ENCODE measurements around the gene GUCA1A.

GUCA1A gene

GRCh38 chr6:42173101-42173500 lies at the start of gene GUCA1A:
GUCA1A (plus strand) TSS chr6:42173364; CDS start chr6:42173614, 250 bp downstream.
- ChIA-PET POLR2A (no interaction called here), CTCF (no interaction called here)
- TF ChIP-seq ELF4 (IDR thresholded peaks at IDR 0.05) (no peak), SP1 (IDR thresholded peaks at IDR 0.05) (no peak), HDGF (IDR thresholded peaks at IDR 0.05; ENCODE audit: borderline replicate concordance) (no peak), FOXK2 (IDR thresholded peaks at IDR 0.05) (no peak), NFRKB (IDR thresholded peaks at IDR 0.05) (no peak), L3MBTL2 (conservative IDR thresholded peaks at IDR 0.05) (no peak), TARDBP (IDR thresholded peaks at IDR 0.05) (no peak), CTBP1 (IDR thresholded peaks at IDR 0.05; ENCODE audit: borderline replicate concordance) (no peak), ZNF384 (IDR thresholded peaks at IDR 0.05) (no peak), ARNT (IDR thresholded peaks at IDR 0.05) (no peak), SUZ12 (IDR thresholded peaks at IDR 0.05) (no peak), PKNOX1 (IDR thresholded peaks at IDR 0.05) (no peak), BHLHE40 (IDR thresholded peaks at IDR 0.05; ENCODE audit: borderline replicate concordance) (no peak), LEF1 (IDR thresholded peaks at IDR 0.05; ENCODE audit: borderline replicate concordance) (no peak), FOXM1 (IDR thresholded peaks at IDR 0.05; ENCODE audit: borderline replicate concordance) (no peak), FOXA1 (IDR thresholded peaks at IDR 0.05) (no peak)
- no peak for DNase-seq (ENCODE audit: extremely low spot score)

- POLR2A ChIA-PET = interaction anchor here (1.8 kb wide), 1 partner anchor 14 kb away, joined by 5 read pairs; no protein-coding TSS in a partner anchor
- CTCF ChIA-PET = interaction anchor here (0.6 kb wide), 1 partner anchor 351 kb away, joined by 4 read pairs; no protein-coding TSS in a partner anchor
- TF ChIP-seq L3MBTL2 (conservative IDR thresholded peaks at IDR 0.05) = no peak
- no peak for TF ChIP-seq NFRKB (IDR thresholded peaks at IDR 0.05)
- TF ChIP-seq ELF4 (IDR thresholded peaks at IDR 0.05) = no peak
- TF ChIP-seq FOXK2 (IDR thresholded peaks at IDR 0.05) = no peak
- TF ChIP-seq HDGF (IDR thresholded peaks at IDR 0.05; ENCODE audit: borderline replicate concordance) = no peak
- TF ChIP-seq ZNF384 (IDR thresholded peaks at IDR 0.05) = no peak
- no peak for TF ChIP-seq SP1 (IDR thresholded peaks at IDR 0.05)
- no peak for TF ChIP-seq TARDBP (IDR thresholded peaks at IDR 0.05)
- TF ChIP-seq ARNT (IDR thresholded peaks at IDR 0.05) = no peak
- no peak for TF ChIP-seq SUZ12 (IDR thresholded peaks at IDR 0.05)
- TF ChIP-seq FOXA1 (IDR thresholded peaks at IDR 0.05) = no peak
- TF ChIP-seq BHLHE40 (IDR thresholded peaks at IDR 0.05; ENCODE audit: borderline replicate concordance) = no peak
- TF ChIP-seq LEF1 (IDR thresholded peaks at IDR 0.05; ENCODE audit: borderline replicate concordance) = no peak
- TF ChIP-seq CTBP1 (IDR thresholded peaks at IDR 0.05; ENCODE audit: borderline replicate concordance) = no peak
- DNase-seq (ENCODE audit: extremely low spot score) = no peak
These were observed 49.6 kb upstream of the GUCA1A start for GRCh38 chr6:42123379-42124103.

- DNase-seq (ENCODE audit: extremely low spot score) = no peak
- CTCF ChIA-PET = no interaction called here
- POLR2A ChIA-PET = interaction anchor here (1.8 kb wide), 1 partner anchor 14 kb away, joined by 5 read pairs; no protein-coding TSS in a partner anchor
- TF ChIP-seq BHLHE40 (IDR thresholded peaks at IDR 0.05; ENCODE audit: borderline replicate concordance) = no peak
- no peak for TF ChIP-seq NFRKB (IDR thresholded peaks at IDR 0.05)
- TF ChIP-seq SP1 (IDR thresholded peaks at IDR 0.05) = no peak
- no peak for TF ChIP-seq ARNT (IDR thresholded peaks at IDR 0.05)
- TF ChIP-seq FOXK2 (IDR thresholded peaks at IDR 0.05) = no peak
- no peak for TF ChIP-seq HDGF (IDR thresholded peaks at IDR 0.05; ENCODE audit: borderline replicate concordance)
- TF ChIP-seq TARDBP (IDR thresholded peaks at IDR 0.05) = no peak
- TF ChIP-seq FOXM1 (IDR thresholded peaks at IDR 0.05; ENCODE audit: borderline replicate concordance) = no peak
- no peak for TF ChIP-seq LEF1 (IDR thresholded peaks at IDR 0.05; ENCODE audit: borderline replicate concordance)
- no peak for TF ChIP-seq CTBP1 (IDR thresholded peaks at IDR 0.05; ENCODE audit: borderline replicate concordance)
- no peak for TF ChIP-seq SUZ12 (IDR thresholded peaks at IDR 0.05)
- no peak for TF ChIP-seq PKNOX1 (IDR thresholded peaks at IDR 0.05)
- no peak for TF ChIP-seq L3MBTL2 (conservative IDR thresholded peaks at IDR 0.05)
- TF ChIP-seq FOXA1 (IDR thresholded peaks at IDR 0.05) = no peak
- TF ChIP-seq ZNF384 (IDR thresholded peaks at IDR 0.05) = no peak
- no peak for TF ChIP-seq ELF4 (IDR thresholded peaks at IDR 0.05)
These were observed 48.8 kb upstream of the GUCA1A start for GRCh38 chr6:42124223-42124836.

GRCh38 chr6:42125231-42125630 lies 47.9 kb upstream of the GUCA1A start:
- TF ChIP-seq PKNOX1 (IDR thresholded peaks at IDR 0.05) = no peak
- TF ChIP-seq SP1 (IDR thresholded peaks at IDR 0.05) = no peak
- no peak for TF ChIP-seq LEF1 (IDR thresholded peaks at IDR 0.05; ENCODE audit: borderline replicate concordance)
- no peak for TF ChIP-seq NFRKB (IDR thresholded peaks at IDR 0.05)
- no peak for TF ChIP-seq FOXA1 (IDR thresholded peaks at IDR 0.05)
- TF ChIP-seq ARNT (IDR thresholded peaks at IDR 0.05) = no peak
- no peak for TF ChIP-seq TARDBP (IDR thresholded peaks at IDR 0.05)
- no peak for TF ChIP-seq ELF4 (IDR thresholded peaks at IDR 0.05)
- no peak for TF ChIP-seq BHLHE40 (IDR thresholded peaks at IDR 0.05; ENCODE audit: borderline replicate concordance)
- no peak for TF ChIP-seq FOXK2 (IDR thresholded peaks at IDR 0.05)
- POLR2A ChIA-PET = no interaction called here
- DNase-seq (ENCODE audit: extremely low spot score) = no peak
- CTCF ChIA-PET = no interaction called here

GRCh38 chr6:42125663-42126062 lies 47.5 kb upstream of the GUCA1A start:
- TF ChIP-seq ZNF384 (IDR thresholded peaks at IDR 0.05) = no peak
- no peak for TF ChIP-seq FOXM1 (IDR thresholded peaks at IDR 0.05; ENCODE audit: borderline replicate concordance)
- POLR2A ChIA-PET = no interaction called here
- CTCF ChIA-PET = no interaction called here
- no peak for DNase-seq (ENCODE audit: extremely low spot score)

All from HEK293T (cell line).